ENCODE data around the gene IRF2.

IRF2 gene

GRCh38 chr4:184473499-184474262 is 669 bp downstream of the IRF2 start:
- no peak for DNase-seq (ENCODE audit: low spot score)

- peak; percentile 66 for DNase-seq (ENCODE audit: low spot score)
Measured at GRCh38 chr4:184472614-184473498, 1.5 kb downstream of the IRF2 start.

- DNase-seq (ENCODE audit: low spot score), result peak; percentile 37
Measured at GRCh38 chr4:184471881-184472613, 2.3 kb downstream of the IRF2 start.

- no peak for DNase-seq (ENCODE audit: low spot score)
Measured at GRCh38 chr4:184470785-184471110, 3.6 kb downstream of the IRF2 start.

GRCh38 chr4:184466634-184467033 is 7.7 kb downstream of the IRF2 start:
- no peak for DNase-seq (ENCODE audit: low spot score)

GRCh38 chr4:184464759-184465454 is 9.4 kb downstream of the IRF2 start:
- DNase-seq (ENCODE audit: low spot score), result no peak

GRCh38 chr4:184463856-184464255 is 10.5 kb downstream of the IRF2 start:
- no peak for DNase-seq (ENCODE audit: low spot score)

- DNase-seq (ENCODE audit: low spot score), result no peak
Measured at GRCh38 chr4:184463158-184463557, 11.2 kb downstream of the IRF2 start.

GRCh38 chr4:184462724-184463123 is 11.6 kb downstream of the IRF2 start:
- DNase-seq (ENCODE audit: low spot score), result no peak

GRCh38 chr4:184461711-184462441 is 12.5 kb downstream of the IRF2 start:
- DNase-seq (ENCODE audit: low spot score), result no peak

GRCh38 chr4:184460499-184461285 is 13.7 kb downstream of the IRF2 start:
- DNase-seq (ENCODE audit: low spot score), result no peak

- DNase-seq (ENCODE audit: low spot score), result no peak
Measured at GRCh38 chr4:184459413-184459812, 14.9 kb downstream of the IRF2 start.

GRCh38 chr4:184457535-184458249 is 16.7 kb downstream of the IRF2 start:
- no peak for DNase-seq (ENCODE audit: low spot score)

GRCh38 chr4:184456337-184456736 is 18.0 kb downstream of the IRF2 start:
- DNase-seq (ENCODE audit: low spot score), result no peak

- DNase-seq (ENCODE audit: low spot score), result no peak
Measured at GRCh38 chr4:184455299-184455698, 19.1 kb downstream of the IRF2 start.

GRCh38 chr4:184453365-184454160 is 20.8 kb downstream of the IRF2 start:
- DNase-seq (ENCODE audit: low spot score), result peak; percentile 88

- DNase-seq (ENCODE audit: low spot score), result no peak
Measured at GRCh38 chr4:184452740-184453139, 21.6 kb downstream of the IRF2 start.

- no peak for DNase-seq (ENCODE audit: low spot score)
Measured at GRCh38 chr4:184451726-184452125, 22.6 kb downstream of the IRF2 start.

Data from kidney capillary endothelial cell (primary cell).